Stimulated activated CD8-positive, alpha-beta memory T cell treated with anti-CD3 and anti-CD28 coated beads, Interleukin-4, amount 100 ng/mL, for 48 hours (primary cell): ENCODE measurements around the gene PCSK5.

Experiments used
- DNase-seq: peaks from one replicate; pipeline ENCODE4 v3.0.0-alpha.2; 2020

PCSK5 gene

DNA sequence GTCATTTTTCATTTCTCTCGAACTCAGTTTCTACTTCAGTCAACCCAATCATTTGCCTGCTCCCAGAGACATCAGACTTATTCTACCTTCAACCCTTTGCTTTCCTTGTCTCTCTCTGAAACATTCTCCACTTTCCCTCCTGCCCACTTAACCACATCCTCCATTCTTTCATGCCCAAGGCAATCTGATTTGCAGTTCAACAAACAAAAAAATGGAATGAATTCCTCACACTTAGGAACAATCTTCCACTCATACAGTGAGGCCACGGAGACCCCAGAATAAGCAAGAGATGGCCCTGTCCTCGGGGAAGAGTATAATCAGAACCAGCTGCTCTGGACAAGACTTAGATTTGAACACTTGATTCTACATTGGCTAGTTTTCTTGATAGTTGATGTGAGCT, 323.3 kb downstream of the PCSK5 start:
- no peak for DNase-seq

DNA sequence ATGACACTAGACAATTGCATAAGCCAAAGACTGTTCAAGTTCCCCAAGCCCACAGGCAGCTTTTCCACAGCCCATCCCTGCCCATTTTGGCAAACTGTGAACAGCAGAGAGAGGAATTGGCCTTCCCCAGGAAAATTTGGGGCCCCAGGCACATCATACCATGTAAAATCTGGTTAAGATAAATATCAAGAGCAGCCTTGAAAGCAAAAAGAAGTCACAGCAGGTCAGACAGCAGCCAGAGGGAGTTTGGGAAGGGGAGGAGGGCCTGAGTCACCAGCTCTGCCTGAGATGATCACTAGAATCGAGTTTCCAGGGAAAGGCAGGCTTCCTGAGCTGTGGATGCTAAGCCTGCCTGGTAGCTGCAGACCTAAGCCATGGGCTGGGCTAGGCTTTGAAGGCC, 324.6 kb downstream of the PCSK5 start:
- no peak for DNase-seq

DNA sequence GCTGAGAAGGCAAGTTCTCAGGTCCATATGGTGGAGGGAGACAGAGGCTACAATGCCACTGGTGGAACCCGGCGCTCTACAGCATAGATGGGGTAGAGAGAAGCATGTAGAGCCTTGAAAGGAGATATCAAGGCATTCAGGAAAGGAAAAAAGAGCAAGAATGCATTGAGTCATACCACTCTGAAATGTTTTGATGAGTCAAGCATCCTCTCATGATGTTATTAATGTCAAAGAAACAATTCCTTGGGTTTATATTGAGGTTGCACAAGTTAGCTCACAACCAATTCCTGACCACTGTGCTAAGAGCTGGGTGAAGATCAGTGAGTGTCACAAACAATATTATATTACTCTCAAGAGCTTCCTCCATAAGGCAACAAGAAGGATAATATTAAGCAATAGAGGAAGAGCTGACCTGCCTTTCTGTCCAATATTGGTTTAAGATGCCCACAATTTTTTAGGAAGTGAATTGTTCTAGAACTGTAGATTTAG, 325.7 kb downstream of the PCSK5 start:
- DNase-seq, result no peak

DNA sequence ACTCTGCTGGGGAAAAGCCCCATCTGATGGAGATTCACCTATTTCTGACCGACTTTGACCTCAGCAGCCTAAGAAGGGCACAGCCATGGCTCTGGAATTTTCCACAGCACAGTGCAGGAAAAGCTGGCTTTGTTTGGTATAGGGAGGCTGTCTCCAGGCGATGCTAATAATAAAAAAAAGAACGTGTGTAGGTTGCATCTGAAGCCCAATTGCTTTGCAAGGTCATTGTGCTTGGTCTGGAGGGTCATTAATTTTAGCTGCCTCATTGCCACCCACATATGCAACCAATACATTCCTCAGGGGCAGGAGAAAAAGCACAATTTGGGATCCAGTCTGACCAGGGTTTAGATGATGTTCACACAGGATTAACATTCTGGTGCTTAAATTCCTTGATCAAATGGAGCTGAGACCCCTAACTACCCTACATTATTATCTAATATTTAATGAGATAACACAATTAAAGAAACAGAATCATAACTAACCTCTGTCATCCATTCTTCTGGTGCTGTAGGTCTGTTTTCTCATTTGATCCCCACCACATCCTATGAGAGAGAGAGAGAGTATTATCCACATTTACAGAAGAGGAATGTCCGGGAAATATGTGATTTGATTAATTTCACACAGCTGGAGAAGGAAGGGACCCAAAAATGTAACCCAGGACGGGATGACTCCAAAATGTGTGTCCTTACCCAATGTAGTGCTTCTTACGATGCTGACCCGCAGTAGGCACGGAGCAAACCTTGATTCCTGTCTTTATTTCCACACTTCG, 327.8 kb downstream of the PCSK5 start:
- no peak for DNase-seq

DNA sequence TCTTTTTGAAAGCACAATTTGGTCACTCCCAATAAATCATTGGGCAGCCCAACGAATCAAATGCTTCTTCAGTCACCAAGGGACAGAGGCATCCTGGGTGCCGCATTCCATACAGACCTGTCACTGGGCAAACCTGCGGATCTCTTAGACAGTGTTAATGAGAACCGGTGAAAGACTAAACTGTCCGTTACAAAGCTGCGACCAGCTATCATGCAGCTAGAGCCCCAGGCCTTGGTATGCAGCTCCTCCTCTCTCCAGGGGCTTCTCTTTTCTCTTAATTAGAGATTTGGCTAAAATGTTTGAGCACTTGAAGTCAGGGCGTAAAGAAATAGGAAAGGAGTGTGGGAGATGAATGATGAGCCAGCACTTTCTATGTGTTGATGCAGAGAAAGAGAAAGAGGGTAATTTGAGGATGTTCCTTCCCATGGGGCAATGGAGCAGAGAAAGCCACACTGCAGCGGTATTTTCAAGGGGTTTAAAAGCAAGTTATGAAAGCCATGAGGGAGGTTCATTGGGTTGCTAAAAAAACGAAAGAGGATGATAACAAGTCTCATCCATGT, 328.5 kb downstream of the PCSK5 start:
- no peak for DNase-seq

- DNase-seq, result no peak
These were observed 329.2 kb downstream of the PCSK5 start for GRCh38 chr9:76219560-76220151.

- DNase-seq, result no peak
These were observed 330.9 kb downstream of the PCSK5 start for GRCh38 chr9:76221423-76221822.

DNA sequence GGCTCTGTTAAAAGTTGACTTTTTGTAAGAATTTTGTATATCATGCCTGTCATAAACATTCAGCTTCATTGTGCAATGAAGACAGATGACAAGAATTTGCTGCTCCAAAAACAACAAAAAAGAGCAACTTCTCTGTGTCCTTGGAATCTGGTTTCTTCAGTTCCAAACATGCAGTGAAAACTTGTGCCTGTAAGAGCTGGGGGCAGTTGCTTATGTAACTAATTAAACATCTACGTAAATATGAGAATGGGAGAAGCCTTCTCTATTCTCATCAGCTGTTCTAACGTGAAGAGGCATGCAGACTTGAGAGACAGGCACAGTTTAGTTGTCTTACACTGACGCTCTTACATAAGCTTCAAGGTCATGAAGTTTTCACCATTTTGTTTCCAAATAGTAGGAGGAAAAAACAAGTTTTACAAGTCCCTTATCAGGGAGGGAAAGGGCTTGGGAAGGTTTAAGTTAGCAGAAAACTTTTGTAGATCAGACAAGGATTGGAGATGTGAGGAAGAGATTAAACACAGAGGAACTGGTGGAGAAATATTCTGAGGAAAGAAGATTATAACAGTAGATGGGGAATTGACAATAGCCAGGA, 333.4 kb downstream of the PCSK5 start:
- DNase-seq, result no peak

DNA sequence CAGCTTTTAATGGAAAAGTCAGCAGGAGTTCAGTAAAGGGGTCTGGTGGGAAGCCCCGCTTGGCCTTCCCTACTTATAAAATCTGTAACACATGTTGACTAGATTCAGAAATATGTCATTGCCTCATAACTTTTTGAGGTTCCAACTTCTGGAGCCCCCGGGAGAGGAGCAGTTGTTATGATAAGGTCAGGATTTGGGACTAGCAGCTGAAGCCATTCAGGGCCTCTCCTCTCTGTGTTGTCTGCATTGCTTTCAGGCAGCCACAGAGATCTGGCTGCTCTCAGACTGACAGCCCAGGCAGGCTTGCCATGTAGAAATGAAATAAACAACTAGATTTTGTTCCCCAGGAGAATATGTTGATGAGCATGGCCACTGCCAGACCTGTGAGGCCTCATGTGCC, 336.7 kb downstream of the PCSK5 start:
- no peak for DNase-seq

- DNase-seq, result no peak
These were observed 340.5 kb downstream of the PCSK5 start for GRCh38 chr9:76231001-76231400.

DNA sequence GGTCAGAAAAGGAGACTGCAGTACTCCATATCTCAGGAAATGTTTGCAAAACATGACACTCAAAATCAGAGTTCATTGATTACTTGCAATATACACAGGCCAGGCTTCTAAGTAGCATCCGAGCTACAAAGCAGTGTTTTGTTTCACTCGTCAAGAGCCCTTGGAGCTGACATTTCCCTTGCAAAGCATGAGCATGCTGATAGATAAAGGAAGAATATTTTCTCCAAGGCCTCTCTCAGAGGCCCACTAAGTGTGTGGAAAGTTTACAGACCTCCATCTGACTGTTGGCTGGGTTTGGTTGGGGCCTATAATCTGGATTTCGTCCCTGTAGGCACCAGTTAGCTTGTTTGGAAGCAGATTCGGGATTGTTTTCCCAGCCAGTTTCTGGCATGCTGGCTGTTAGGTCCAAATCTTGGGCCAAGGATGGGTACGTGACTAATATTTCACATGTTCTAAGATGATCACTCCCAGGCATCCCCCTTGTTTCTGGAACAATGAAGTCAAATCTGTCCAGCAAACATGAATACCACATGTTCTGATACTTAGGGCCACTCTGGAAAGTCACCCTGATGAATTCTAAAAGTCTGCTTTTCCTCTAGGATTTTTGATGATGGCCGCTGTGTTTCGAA, 342.5 kb downstream of the PCSK5 start:
- no peak for DNase-seq

- DNase-seq, result no peak
These were observed 350.1 kb downstream of the PCSK5 start for GRCh38 chr9:76240578-76240977.

DNA sequence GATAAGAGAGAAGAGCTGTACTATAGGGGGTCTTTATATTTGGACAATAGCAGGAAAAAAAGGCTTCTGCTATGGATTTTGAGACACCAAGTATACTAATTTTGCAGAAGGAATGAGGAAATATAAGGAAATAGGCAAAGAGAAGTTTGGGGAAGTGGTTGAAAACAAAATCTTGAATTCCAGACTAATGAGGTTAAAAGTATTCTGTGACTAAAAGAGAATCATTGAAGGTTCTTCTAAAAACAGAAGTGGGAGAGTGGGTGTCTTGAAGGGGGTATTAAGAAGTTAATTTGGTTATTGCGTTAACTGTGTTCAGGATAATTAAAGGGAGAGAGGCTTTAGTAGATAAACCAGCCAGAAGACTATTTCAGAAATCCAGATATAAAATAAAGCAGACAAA, 355.0 kb downstream of the PCSK5 start:
- DNase-seq, result no peak

DNA sequence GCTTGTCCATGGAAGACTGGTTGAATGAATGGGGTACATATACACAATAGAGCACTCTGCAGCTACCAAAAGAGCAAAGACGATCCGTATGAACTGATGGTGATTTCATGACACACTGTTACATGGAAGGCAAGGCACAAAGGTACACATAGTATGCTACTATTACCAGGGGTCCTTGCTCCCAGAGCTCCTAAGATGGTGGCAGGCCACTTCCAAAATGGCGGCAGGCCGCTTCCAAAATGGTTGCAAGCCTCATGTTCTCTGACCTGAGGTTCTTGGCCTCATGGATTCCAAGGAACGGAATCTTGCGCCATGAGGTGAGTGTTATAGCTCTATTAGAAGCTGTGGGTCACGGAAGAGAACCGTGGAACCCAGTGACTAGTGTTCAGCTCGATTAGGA, 356.2 kb downstream of the PCSK5 start:
- no peak for DNase-seq

DNA sequence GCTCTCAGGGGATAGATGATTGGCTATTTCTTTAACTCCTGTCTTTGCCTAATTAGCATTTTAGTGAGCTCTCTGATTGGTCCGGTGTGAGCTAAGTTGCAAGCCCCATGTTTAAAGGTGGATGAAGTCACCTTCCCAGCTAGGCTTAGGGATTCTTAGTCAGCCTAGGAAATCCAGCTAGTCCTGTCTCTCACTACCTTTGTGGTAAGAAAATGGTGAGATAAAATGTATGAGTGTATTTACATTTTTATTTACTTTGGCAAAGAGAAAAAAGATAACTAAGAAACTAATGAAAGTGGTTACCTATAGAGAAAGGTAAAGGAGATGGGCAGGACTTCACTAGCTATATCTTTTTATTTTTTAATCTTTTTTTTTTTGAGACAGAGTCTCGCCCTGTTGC, 357.0 kb downstream of the PCSK5 start:
- DNase-seq, result no peak

DNA sequence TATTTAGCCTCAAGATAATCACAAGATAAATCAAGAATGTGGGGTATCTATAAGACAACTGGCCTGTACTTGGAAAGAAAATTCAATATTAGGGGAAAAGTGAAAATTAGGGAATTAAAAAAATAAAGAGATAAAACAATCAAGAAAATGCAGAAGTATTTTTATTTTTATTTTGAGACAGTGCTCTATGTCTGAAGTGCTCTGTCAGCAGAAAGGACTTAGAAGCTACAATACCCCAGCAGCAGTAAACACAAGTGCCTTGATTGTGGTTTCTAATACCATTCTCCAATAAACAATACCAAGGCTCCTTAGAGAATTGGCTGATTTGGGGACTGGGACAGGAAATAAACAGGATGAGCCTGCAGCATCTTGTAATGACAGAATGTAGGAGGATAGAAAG, 358.8 kb downstream of the PCSK5 start:
- DNase-seq, result no peak

GRCh38 chr9:76255781-76256455, 365.4 kb downstream of the PCSK5 start:
- DNase-seq, result no peak

GRCh38 chr9:76257311-76257710, 366.8 kb downstream of the PCSK5 start:
- no peak for DNase-seq

- DNase-seq, result no peak
These were observed 376.3 kb downstream of the PCSK5 start for GRCh38 chr9:76266649-76267283.

DNA sequence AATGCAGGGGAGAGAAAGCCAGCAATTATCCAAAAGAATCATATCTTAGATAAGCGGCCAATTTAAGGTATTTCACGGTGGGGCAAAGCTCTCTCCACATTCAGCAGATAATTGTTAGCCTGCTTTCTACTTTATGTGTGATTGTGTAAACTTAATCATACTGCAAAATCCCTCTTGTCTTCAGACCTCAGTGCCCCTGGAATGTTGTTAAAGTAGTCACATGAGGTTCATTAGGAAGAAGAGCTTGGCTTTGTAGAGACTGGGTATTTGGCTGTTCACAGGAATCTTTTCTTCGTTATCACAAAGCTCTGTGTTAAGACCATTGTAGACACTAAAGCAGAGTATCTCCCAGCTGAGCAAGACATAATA, 376.8 kb downstream of the PCSK5 start:
- DNase-seq, result no peak

- no peak for DNase-seq
These were observed 379.3 kb downstream of the PCSK5 start for GRCh38 chr9:76269789-76270188.

DNA sequence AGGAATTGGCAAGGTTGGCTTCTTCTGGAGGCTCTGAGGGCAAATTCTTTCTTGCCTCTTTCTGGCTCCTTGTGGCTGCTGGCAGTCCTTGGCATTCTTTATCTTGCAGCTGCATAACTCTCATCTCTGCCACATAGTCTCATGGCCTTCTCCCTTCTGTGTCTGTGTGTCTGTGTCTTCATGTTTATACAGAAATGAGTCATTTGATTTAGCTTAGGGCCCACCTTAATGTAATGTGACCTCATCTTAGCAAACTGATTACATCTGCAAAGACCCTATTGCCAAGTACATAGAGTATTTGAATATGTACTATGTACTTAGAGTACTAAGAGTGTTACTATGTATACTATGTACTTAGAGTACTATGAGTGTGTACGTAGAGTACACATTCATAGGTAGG, 381.3 kb downstream of the PCSK5 start:
- no peak for DNase-seq

GRCh38 chr9:76289042-76289441, 398.6 kb downstream of the PCSK5 start:
- DNase-seq, result no peak
